ENCODE data around the gene SSBP3. TPM values are rescaled to one million over a fixed set of nuclear protein-coding genes. Genes with fewer than 3 reads are reported as not detected.

SSBP3 gene
- total RNA-seq, 1 donor from 2014 or later: 19.7 TPM

- H3K27me3 ChIP-seq (ENCODE audit: control insufficient read depth, insufficient read depth, low read length): no peaks in the 10 kb centered on the region
- peaks cover 3% of the 10 kb centered on the region for H3K36me3 ChIP-seq (ENCODE audit: control insufficient read depth, insufficient read depth, low read length)
- no peak for TF ChIP-seq CTCF (IDR thresholded peaks at IDR 0.05; ENCODE audit: insufficient read depth, low read length, poor library complexity, severe bottlenecking)
- no peak for DNase-seq (ENCODE audit: low read depth)
- H3K4me3 ChIP-seq (ENCODE audit: low read depth, low read length): no peak overlapping the region
Measured at GRCh38 chr1:54396261-54396933, 9.8 kb downstream of the SSBP3 start.

- Histone ChIP-seq H3K4me3 (ENCODE audit: low read depth, low read length) (no peak overlapping the region), H3K27me3 (ENCODE audit: control insufficient read depth, insufficient read depth, low read length) (no peaks in the 10 kb centered on the region), H3K36me3 (ENCODE audit: control insufficient read depth, insufficient read depth, low read length) (peaks cover 3% of the 10 kb centered on the region)
- no peak for TF ChIP-seq CTCF (IDR thresholded peaks at IDR 0.05; ENCODE audit: insufficient read depth, low read length, poor library complexity, severe bottlenecking)
- no peak for DNase-seq (ENCODE audit: low read depth)
Measured at GRCh38 chr1:54395281-54395934, 10.8 kb downstream of the SSBP3 start.

GRCh38 chr1:54394104-54394503, 12.1 kb downstream of the SSBP3 start:
- Histone ChIP-seq H3K27me3 (ENCODE audit: control insufficient read depth, insufficient read depth, low read length) (no peaks in the 10 kb centered on the region), H3K4me3 (ENCODE audit: low read depth, low read length) (no peak overlapping the region), H3K36me3 (ENCODE audit: control insufficient read depth, insufficient read depth, low read length) (peaks cover 2% of the 10 kb centered on the region)
- no peak for TF ChIP-seq CTCF (IDR thresholded peaks at IDR 0.05; ENCODE audit: insufficient read depth, low read length, poor library complexity, severe bottlenecking)
- no peak for DNase-seq (ENCODE audit: low read depth)

- TF ChIP-seq CTCF (IDR thresholded peaks at IDR 0.05; ENCODE audit: insufficient read depth, low read length, poor library complexity, severe bottlenecking): no peak
- H3K27me3 ChIP-seq (ENCODE audit: control insufficient read depth, insufficient read depth, low read length): no peaks in the 10 kb centered on the region
- no peak for DNase-seq (ENCODE audit: low read depth)
- H3K36me3 ChIP-seq (ENCODE audit: control insufficient read depth, insufficient read depth, low read length): peaks cover 1% of the 10 kb centered on the region
- H3K4me3 ChIP-seq (ENCODE audit: low read depth, low read length): no peak overlapping the region
Measured at GRCh38 chr1:54392401-54392800, 13.8 kb downstream of the SSBP3 start.

GRCh38 chr1:54391450-54392209, 14.6 kb downstream of the SSBP3 start:
- no peaks in the 10 kb centered on the region for H3K27me3 ChIP-seq (ENCODE audit: control insufficient read depth, insufficient read depth, low read length)
- no peak overlapping the region for H3K4me3 ChIP-seq (ENCODE audit: low read depth, low read length)
- H3K36me3 ChIP-seq (ENCODE audit: control insufficient read depth, insufficient read depth, low read length): peaks cover 1% of the 10 kb centered on the region
- TF ChIP-seq CTCF (IDR thresholded peaks at IDR 0.05; ENCODE audit: insufficient read depth, low read length, poor library complexity, severe bottlenecking): no peak
- DNase-seq (ENCODE audit: low read depth): no peak

Data from kidney epithelial cell (primary cell).